IMR-90 (cell line): Measurements from ENCODE around the gene SRPRB. TPM values are rescaled to one million over a fixed set of nuclear protein-coding genes. Genes with fewer than 3 reads are reported as not detected.

Experiments used
- ATAC-seq: fragments of 200-7000 bp; cut with Tn5 transposase; 2 replicates; pipeline ENCODE4 v1.9.1; 2020; ENCODE audit warnings: low read depth, mild to moderate bottlenecking, moderate library complexity
- BruUV-seq: library from RNA; stranded (reverse); fragments of 400-500 nt; replicated peaks from 2 replicates; lab custom pipeline; 2021; lab: Mats Ljungman, UMichigan
- CTCF ChIA-PET: fragments of 300-600 bp; formaldehyde crosslinking; extraction: SDS; loops from one replicate; lab custom pipeline; 2021; ENCODE audit warnings: antibody characterized with exemption; lab: Yijun Ruan, JAX
- POLR2A ChIA-PET: fragments of 300-600 bp; sonication (Branson Sonifier 250); formaldehyde crosslinking; loops from one replicate; lab custom pipeline; 2022; ENCODE audit warnings: antibody characterized with exemption; ENCODE audit not compliant: unreplicated experiment; lab: Charles Lee
- DNase-seq: peaks from one replicate; pipeline ENCODE4 v3.0.0; 2013
- H2AFZ ChIP-seq: replicated peaks from 2 replicates; pipeline ENCODE3; 2013; ENCODE audit warnings: low read length, mild to moderate bottlenecking; ENCODE audit not compliant: poor library complexity
- H2AK5ac ChIP-seq: 2 replicates; pipeline ENCODE4 v1.6.1; 2013; ENCODE audit warnings: low read depth, low read length, inconsistent platforms
- H2AK9ac ChIP-seq: replicated peaks from 2 replicates; pipeline ENCODE3; 2013; ENCODE audit warnings: mild to moderate bottlenecking, low read depth, low read length, moderate library complexity; ENCODE audit not compliant: poor library complexity
- H2BK120ac ChIP-seq: 2 replicates; pipeline ENCODE4 v1.6.1; 2013; ENCODE audit warnings: low read depth, low read length, inconsistent platforms
- H2BK15ac ChIP-seq: 3 replicates; pipeline ENCODE4 v1.6.1; 2013; ENCODE audit warnings: low read depth, low read length, inconsistent platforms
- H2BK20ac ChIP-seq: 2 replicates; pipeline ENCODE4 v1.6.1; 2013; ENCODE audit warnings: low read depth, mild to moderate bottlenecking, inconsistent platforms, low read length, moderate library complexity
- H2BK5ac ChIP-seq: 2 replicates; pipeline ENCODE4 v1.6.1; 2013; ENCODE audit warnings: mild to moderate bottlenecking, low read depth, low read length, inconsistent platforms; ENCODE audit not compliant: poor library complexity, severe bottlenecking
- H3K14ac ChIP-seq: replicated peaks from 2 replicates; pipeline ENCODE4 v1.6.1; 2013; ENCODE audit warnings: low read depth, low read length, inconsistent platforms
- H3K18ac ChIP-seq: 2 replicates; pipeline ENCODE4 v1.6.1; 2013; ENCODE audit warnings: low read depth, low read length, control low read depth
- H3K23ac ChIP-seq: 2 replicates; pipeline ENCODE4 v1.6.1; 2013; ENCODE audit warnings: low read depth, low read length, inconsistent platforms
- H3K27ac ChIP-seq: 2 replicates; pipeline ENCODE4 v1.5.1; 2013; ENCODE audit warnings: mild to moderate bottlenecking, control low read depth, low read length; ENCODE audit not compliant: insufficient read depth
- H3K27me3 ChIP-seq: 2 replicates; pipeline ENCODE4 v1.6.1; 2013; ENCODE audit warnings: low read length; ENCODE audit not compliant: control insufficient read depth, insufficient read depth
- H3K36me3 ChIP-seq: 2 replicates; pipeline ENCODE4 v1.6.1; 2013; ENCODE audit warnings: low read length, mixed read lengths; ENCODE audit not compliant: control insufficient read depth, insufficient read depth
- H3K4ac ChIP-seq: 2 replicates; pipeline ENCODE4 v1.6.1; 2013; ENCODE audit warnings: low read depth, low read length, inconsistent platforms
- H3K4me1 ChIP-seq: 2 replicates; pipeline ENCODE4 v1.6.1; 2013; ENCODE audit warnings: low read length, mixed read lengths; ENCODE audit not compliant: control insufficient read depth, insufficient read depth
- H3K4me2 ChIP-seq: 2 replicates; pipeline ENCODE4 v1.6.1; 2013; ENCODE audit warnings: low read depth, mild to moderate bottlenecking, control low read depth, low read length, moderate library complexity
- H3K4me3 ChIP-seq: 2 replicates; pipeline ENCODE4 v1.5.1; 2013; ENCODE audit warnings: low read depth, mild to moderate bottlenecking, control low read depth, low read length, moderate library complexity; ENCODE audit not compliant: insufficient read depth
- H3K56ac ChIP-seq: 2 replicates; pipeline ENCODE4 v1.6.1; 2013; ENCODE audit warnings: low read length, inconsistent platforms; ENCODE audit not compliant: insufficient read depth; ENCODE audit errors: extremely low read depth
- H3K79me1 ChIP-seq, 2 experiments: 2 replicates each; pipeline ENCODE4 v1.6.1; 2013; ENCODE audit warnings: low read length in 2 of 2, inconsistent platforms in 1 of 2, low read depth in 1 of 2
- H3K9ac ChIP-seq: 2 replicates; pipeline ENCODE4 v1.6.1; 2013; ENCODE audit warnings: low read depth, low read length, control low read depth
- H3K9me1 ChIP-seq: 2 replicates; pipeline ENCODE4 v1.6.1; 2013; ENCODE audit warnings: low read length, inconsistent platforms; ENCODE audit not compliant: insufficient read depth
- H3K9me3 ChIP-seq: 2 replicates; pipeline ENCODE4 v1.6.1; 2013; ENCODE audit warnings: low read length; ENCODE audit not compliant: control insufficient read depth, insufficient read depth
- H4K20me1 ChIP-seq: 2 replicates; pipeline ENCODE4 v1.6.1; 2013; ENCODE audit warnings: low read length, inconsistent platforms; ENCODE audit not compliant: insufficient read depth
- H4K5ac ChIP-seq: 2 replicates; pipeline ENCODE4 v1.6.1; 2013; ENCODE audit warnings: mild to moderate bottlenecking, low read depth, low read length, control low read depth
- H4K8ac ChIP-seq, 2 experiments: 2 replicates each; pipeline ENCODE4 v1.6.1; 2013; ENCODE audit warnings: low read depth in 2 of 2, low read length in 2 of 2, control low read depth in 1 of 2, inconsistent platforms in 1 of 2
- H4K91ac ChIP-seq: 2 replicates; pipeline ENCODE4 v1.6.1; 2013; ENCODE audit warnings: low read depth, low read length, inconsistent platforms; ENCODE audit not compliant: insufficient read depth
- BHLHE40 ChIP-seq: fragments of 150-350 bp; IDR thresholded peaks from 2 replicates; pipeline ENCODE4 v1.6.1; 2016; ENCODE audit warnings: mild to moderate bottlenecking, low read depth, low read length
- CEBPB ChIP-seq: IDR thresholded peaks from 2 replicates; pipeline ENCODE4 v1.6.1; 2012; ENCODE audit warnings: low read depth, low read length, improper control_type of control experiment
- CHD1 ChIP-seq: IDR thresholded peaks from 2 replicates; pipeline ENCODE4 v1.6.1; 2012; ENCODE audit warnings: low read depth, low read length, improper control_type of control experiment
- CTCF ChIP-seq: conservative IDR thresholded peaks from 2 replicates; pipeline ENCODE4 v1.5.1; 2012; ENCODE audit warnings: mild to moderate bottlenecking, low read depth, low read length, improper control_type of control experiment
- ELK1 ChIP-seq: fragments of 150-350 bp; IDR thresholded peaks from 2 replicates; pipeline ENCODE4 v1.6.1; 2016; ENCODE audit warnings: low read depth, mild to moderate bottlenecking, low read length, moderate library complexity, borderline replicate concordance
- FOS ChIP-seq: fragments of 150-350 bp; IDR thresholded peaks from 2 replicates; pipeline ENCODE4 v1.6.1; 2016; ENCODE audit warnings: low read depth, low read length
- MAFK ChIP-seq: IDR thresholded peaks from 2 replicates; pipeline ENCODE4 v1.6.1; 2012; ENCODE audit warnings: low read depth, low read length, improper control_type of control experiment
- MAZ ChIP-seq: IDR thresholded peaks from 2 replicates; pipeline ENCODE4 v1.6.1; 2012; ENCODE audit warnings: low read depth, mild to moderate bottlenecking, low read length, improper control_type of control experiment, moderate library complexity, borderline replicate concordance
- MXI1 ChIP-seq: IDR thresholded peaks from 2 replicates; pipeline ENCODE4 v1.6.1; 2012; ENCODE audit warnings: low read depth, mild to moderate bottlenecking, low read length, moderate library complexity, borderline replicate concordance
- NFE2L2 ChIP-seq: fragments of 150-350 bp; IDR thresholded peaks from 2 replicates; pipeline ENCODE4 v1.6.1; 2016; ENCODE audit warnings: low read depth, mild to moderate bottlenecking, low read length
- POLR2A ChIP-seq: IDR thresholded peaks from 2 replicates; pipeline ENCODE4 v1.6.1; 2012; ENCODE audit warnings: mild to moderate bottlenecking, low read depth, low read length
- RAD21 ChIP-seq: IDR thresholded peaks from 2 replicates; pipeline ENCODE4 v1.6.1; 2012; ENCODE audit warnings: low read length, improper control_type of control experiment
- RCOR1 ChIP-seq: IDR thresholded peaks from 2 replicates; pipeline ENCODE4 v1.6.1; 2012; ENCODE audit warnings: mild to moderate bottlenecking, low read length, improper control_type of control experiment; ENCODE audit not compliant: insufficient replicate concordance
- RFX5 ChIP-seq: IDR thresholded peaks from 2 replicates; pipeline ENCODE4 v1.8.0; 2012; ENCODE audit warnings: low read depth, mild to moderate bottlenecking, low read length, moderate library complexity
- SMC3 ChIP-seq: fragments of 150-350 bp; IDR thresholded peaks from 2 replicates; pipeline ENCODE4 v1.6.1; 2016; ENCODE audit warnings: low read depth, mild to moderate bottlenecking, antibody characterized with exemption, low read length, moderate library complexity
- USF2 ChIP-seq: fragments of 150-350 bp; IDR thresholded peaks from 2 replicates; pipeline ENCODE4 v1.6.1; 2017; ENCODE audit warnings: mild to moderate bottlenecking, antibody characterized with exemption, low read length, low read depth
- WGBS, 2 experiments: methylation state at CpG; one replicate each; pipeline versions ENCODE4 v1.1.5 to v1.1.7; 2013; ENCODE audit warnings: missing lambda C conversion rate in 2 of 2; ENCODE audit not compliant: insufficient read length in 1 of 2; ENCODE audit errors: extremely low coverage in 2 of 2; 5-methylcytosine and 5-hydroxymethylcytosine counted together
- dilution Hi-C: fragments of 300-500 bp; cut with HindIII; formaldehyde crosslinking; loops from one replicate; pipeline ENCODE4 v1.14.3; 2018; ENCODE audit warnings: low sequenced_read_pairs; ENCODE audit not compliant: unreplicated experiment
- in situ Hi-C: fragments of 300-500 bp; cut with MboI; formaldehyde crosslinking; loops from 3 replicates; pipeline ENCODE4 v1.14.3; 2019; ENCODE audit warnings: low sequenced_read_pairs, inconsistent platforms, mixed read lengths
- intact Hi-C: fragments of 100-400 bp; cut with micrococcal nuclease; formaldehyde crosslinking; loops from 2 replicates; pipeline ENCODE4 v1.10.0; 2022
- polyA plus RNA-seq, 3 experiments: library from polyadenylated mRNA; depleted of rRNA; stranded (reverse); fragments of >200 nt; gene quantifications; 2 replicates each; pipeline ENCODE4 v1.2.3, GENCODE V29; 2012; ENCODE audit warnings: low replicate concordance in 1 of 3
- total RNA-seq: library from RNA; depleted of rRNA; stranded (reverse); fragments of >200 nt; gene quantifications from 2 replicates; pipeline ENCODE4 v1.2.3, GENCODE V29; 2012

SRPRB gene
- total and polyA plus RNA-seq, 2 of the 4 experiments (the other 2 are of a cell fraction) = 28.8 to 131 TPM

GRCh38 chr3:133767607-133768006 is 38.0 kb upstream of the SRPRB start:
- H4K20me1 ChIP-seq = no peaks in the 10 kb centered on the region; the same call in 1 of the 2 replicates
- no peak overlapping the region for H3K18ac ChIP-seq
- no peak overlapping the region for H3K14ac ChIP-seq
- H4K91ac ChIP-seq = no peak overlapping the region
- no peak overlapping the region for H3K4ac ChIP-seq
- no peaks in the 10 kb centered on the region for H3K4me1 ChIP-seq
- no peaks in the 10 kb centered on the region for H3K79me1 ChIP-seq
- no peak overlapping the region for H4K8ac ChIP-seq
- H3K9me1 ChIP-seq = no peaks in the 10 kb centered on the region
- POLR2A ChIA-PET = no interaction called here
- BruUV-seq = no TSS peak
- H2AFZ ChIP-seq = no peak overlapping the region
- no peak overlapping the region for H2BK20ac ChIP-seq
- CTCF ChIA-PET = no interaction called here
- H3K56ac ChIP-seq = no peak overlapping the region
- WGBS, 2 experiments = no CpG with 5 or more reads among the region's 1 CpG
- no peaks in the 10 kb centered on the region for H3K36me3 ChIP-seq
- DNase-seq (no peak), ATAC-seq (no peak)
- no peak for TF ChIP-seq MXI1
- no peak for TF ChIP-seq POLR2A
- no peak for TF ChIP-seq NFE2L2
- TF ChIP-seq RFX5 = no peak
- no peak for TF ChIP-seq SMC3
- no peak for TF ChIP-seq USF2
- TF ChIP-seq RAD21 = no peak
- TF ChIP-seq RCOR1 = no peak
- no peak for TF ChIP-seq BHLHE40
- TF ChIP-seq ELK1 = no peak
- TF ChIP-seq FOS = no peak
- TF ChIP-seq CHD1 = no peak
- no peak for TF ChIP-seq CEBPB
- TF ChIP-seq CTCF = no peak
- TF ChIP-seq MAZ = no peak
- no peak for TF ChIP-seq MAFK
- no peak overlapping the region for H2BK15ac ChIP-seq
- H2AK9ac ChIP-seq = no peak overlapping the region
- in situ Hi-C loops = no loop called here
- H2AK5ac ChIP-seq = no peak overlapping the region
- intact Hi-C loops = no loop called here
- no peaks in the 10 kb centered on the region for H3K9me3 ChIP-seq
- H3K23ac ChIP-seq = no peak overlapping the region
- dilution Hi-C loops = no loop called here
- no peak overlapping the region for H3K27ac ChIP-seq
- H4K5ac ChIP-seq = no peak overlapping the region
- no peak overlapping the region for H3K4me3 ChIP-seq
- H3K27me3 ChIP-seq = peaks cover 9% of the 10 kb centered on the region
- no peak overlapping the region for H3K4me2 ChIP-seq
- no peak overlapping the region for H2BK5ac ChIP-seq
- no peak overlapping the region for H3K9ac ChIP-seq
- H2BK120ac ChIP-seq = no peak overlapping the region
